GM18868 (cell line): ENCODE results near the gene PLEKHJ1.
"Not testable (repeated sequence)": the region's sequence is repeated elsewhere in the genome, so short reads cannot be mapped to it uniquely, and the experiment has no call there.

Source experiments
- ATAC-seq: cut with Tn5 transposase; IDR thresholded peaks from one replicate; pipeline ENCODE4 v1.9.1; 2021; ENCODE audit warnings: mild to moderate bottlenecking, moderate library complexity; ENCODE audit not compliant: unreplicated experiment

Gene PLEKHJ1

GRCh38 chr19:2201473-2202148 lies 34.5 kb downstream of the PLEKHJ1 start:
- ATAC-seq: no peak

- ATAC-seq: not testable (repeated sequence)
Measured at GRCh38 chr19:2200624-2201294, 35.4 kb downstream of the PLEKHJ1 start.

GRCh38 chr19:2199861-2200623 lies 36.1 kb downstream of the PLEKHJ1 start:
- ATAC-seq: no peak

GRCh38 chr19:2199215-2199614 lies 36.9 kb downstream of the PLEKHJ1 start:
- ATAC-seq: no peak

GRCh38 chr19:2198317-2198716 lies 37.8 kb downstream of the PLEKHJ1 start:
- ATAC-seq: no peak

GRCh38 chr19:2197270-2197669 lies 38.9 kb downstream of the PLEKHJ1 start:
- no peak for ATAC-seq

- ATAC-seq: no peak
Measured at GRCh38 chr19:2195914-2196313, 40.2 kb downstream of the PLEKHJ1 start.

- no peak for ATAC-seq
Measured at GRCh38 chr19:2195361-2195760, 40.8 kb downstream of the PLEKHJ1 start.

- ATAC-seq: no peak
Measured at GRCh38 chr19:2194513-2195078, 41.5 kb downstream of the PLEKHJ1 start.

GRCh38 chr19:2193807-2194206 lies 42.3 kb downstream of the PLEKHJ1 start:
- ATAC-seq: no peak

GRCh38 chr19:2192862-2193261 lies 43.3 kb downstream of the PLEKHJ1 start:
- ATAC-seq: no peak

- no peak for ATAC-seq
Measured at GRCh38 chr19:2191456-2192310, 44.4 kb downstream of the PLEKHJ1 start.

- no peak for ATAC-seq
Measured at GRCh38 chr19:2190848-2191455, 45.2 kb downstream of the PLEKHJ1 start.

- ATAC-seq: no peak
Measured at GRCh38 chr19:2189880-2190279, 46.2 kb downstream of the PLEKHJ1 start.

GRCh38 chr19:2188708-2189385 lies 47.3 kb downstream of the PLEKHJ1 start:
- ATAC-seq: no peak

- ATAC-seq: no peak
Measured at GRCh38 chr19:2187159-2187558, 49.0 kb downstream of the PLEKHJ1 start.

GRCh38 chr19:2186071-2186846 lies 49.9 kb downstream of the PLEKHJ1 start:
- ATAC-seq: no peak

- no peak for ATAC-seq
Measured at GRCh38 chr19:2185734-2186070, 50.4 kb downstream of the PLEKHJ1 start.

- ATAC-seq: no peak
Measured at GRCh38 chr19:2184422-2184975, 51.6 kb downstream of the PLEKHJ1 start.
